CD4-positive, alpha-beta T cell treated with Interleukin-21 for 1 hour (primary cell): ENCODE measurements around the gene COL8A2.

Experiments
- DNase-seq: peaks from one replicate; pipeline ENCODE4 v3.0.0-alpha.2; 2020

COL8A2 gene

DNA sequence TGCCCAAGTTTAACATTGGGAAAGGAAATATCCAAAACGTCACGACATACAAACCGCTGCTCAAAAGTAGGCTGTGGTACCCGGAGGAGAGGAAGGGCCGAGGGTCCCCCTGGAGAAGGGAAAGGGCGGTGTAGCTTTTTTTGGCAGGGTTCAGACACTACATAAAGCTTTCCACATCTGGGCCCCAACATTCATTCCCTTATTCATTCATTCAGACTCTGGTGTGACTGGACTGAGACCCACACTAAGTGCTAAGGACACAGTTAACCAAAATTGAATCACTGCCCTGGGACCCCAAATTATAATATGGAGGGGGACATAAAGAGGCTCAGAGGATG lies 10.3 kb upstream of the COL8A2 start:
- no peak for DNase-seq

DNA sequence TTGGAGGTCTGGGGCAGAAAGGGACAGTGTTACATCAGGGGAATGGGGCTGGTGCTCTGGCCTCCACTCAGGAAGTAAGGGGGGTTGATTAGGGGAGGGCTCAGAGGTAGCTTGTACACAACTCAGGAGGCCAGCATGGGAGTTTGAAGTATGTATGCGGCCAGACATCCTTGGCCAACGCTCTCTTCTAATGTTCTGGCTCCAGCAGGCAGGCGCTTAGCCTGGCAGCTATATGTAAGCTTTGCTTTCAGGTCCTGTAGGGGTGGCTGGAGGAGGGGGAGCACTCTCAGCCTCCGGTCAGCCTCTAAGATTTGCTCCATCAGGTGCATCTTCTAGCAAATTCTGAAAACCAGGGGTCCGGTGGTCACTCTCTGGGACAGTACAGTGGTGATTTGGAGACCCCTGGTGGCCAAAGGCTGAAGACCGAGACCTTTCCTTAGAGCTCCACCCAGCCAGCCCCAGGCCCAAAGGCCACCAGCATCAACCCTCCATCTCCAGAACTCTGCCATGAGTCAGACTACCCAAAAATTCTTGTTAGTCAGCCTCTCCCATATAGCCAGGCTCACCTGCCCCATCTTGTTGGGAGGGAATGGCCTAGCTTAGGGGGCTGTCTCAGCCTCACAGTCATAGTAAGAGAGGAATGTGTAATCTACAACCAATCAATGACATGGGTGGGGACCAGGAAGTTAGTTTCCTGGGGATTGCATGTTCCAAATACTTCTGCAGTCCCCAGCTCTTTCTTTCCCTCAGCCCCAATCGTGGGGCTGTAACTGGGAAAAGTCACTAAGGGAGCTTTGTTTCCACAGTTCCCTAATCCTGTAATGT lies 9.7 kb upstream of the COL8A2 start:
- peak; percentile 34 for DNase-seq

DNA sequence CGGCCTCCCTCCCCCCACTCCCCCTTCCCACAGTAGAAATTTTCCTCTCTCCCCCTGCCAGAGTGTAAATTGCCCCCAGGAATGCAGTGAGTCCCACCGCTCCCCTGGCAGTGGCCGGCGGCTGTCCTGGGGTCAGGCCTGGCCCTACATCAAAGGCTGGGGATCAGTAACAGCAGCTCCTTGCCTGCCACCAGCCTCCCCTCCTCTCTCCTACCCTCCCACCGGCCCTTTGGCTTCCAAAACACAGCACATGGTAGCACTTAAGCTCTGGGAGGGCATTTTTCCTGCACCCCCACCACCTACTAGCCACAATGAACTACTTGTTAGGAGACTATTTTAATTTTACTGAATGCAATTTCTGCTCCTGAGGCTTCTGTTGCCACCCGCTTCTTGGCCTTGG lies 9.0 kb upstream of the COL8A2 start:
- DNase-seq = no peak

DNA sequence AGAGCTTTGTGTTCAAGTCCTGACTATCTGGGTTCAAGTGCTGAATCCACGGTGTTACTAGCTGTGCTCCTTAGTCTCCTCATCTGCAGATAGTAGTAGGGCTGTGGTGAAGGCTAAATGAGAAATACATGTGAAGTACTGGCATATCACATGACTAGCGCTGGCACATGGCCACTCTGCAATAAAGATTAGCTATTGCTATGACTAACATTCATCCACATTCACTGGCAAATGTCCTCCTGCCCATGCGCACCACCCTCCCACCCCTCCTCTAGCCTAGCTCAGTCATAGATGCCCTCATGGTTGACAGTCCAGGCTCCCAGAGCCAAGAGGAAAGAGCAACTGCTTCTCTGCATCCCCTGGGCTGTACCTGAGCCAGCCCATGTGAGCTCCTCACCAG lies 8.5 kb upstream of the COL8A2 start:
- DNase-seq = no peak

DNA sequence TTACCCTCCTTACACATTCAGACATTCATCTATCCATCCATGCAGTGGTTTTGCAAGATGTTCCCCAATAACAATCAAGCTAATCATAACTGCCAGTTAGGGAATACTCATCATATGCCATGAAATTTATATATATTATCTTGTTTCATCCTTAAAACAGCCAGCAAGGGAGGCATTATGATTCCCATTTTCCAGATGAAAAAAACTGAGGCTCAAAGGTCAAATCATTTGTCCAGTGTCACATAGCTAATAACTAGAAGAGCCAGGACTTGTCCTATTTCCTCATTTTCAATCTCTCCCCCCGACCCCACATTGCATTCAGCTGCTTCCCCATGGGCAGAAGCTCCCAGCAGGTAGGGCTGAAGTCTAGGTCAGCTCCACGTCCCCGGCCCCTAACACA lies 7.0 kb upstream of the COL8A2 start:
- no peak for DNase-seq

DNA sequence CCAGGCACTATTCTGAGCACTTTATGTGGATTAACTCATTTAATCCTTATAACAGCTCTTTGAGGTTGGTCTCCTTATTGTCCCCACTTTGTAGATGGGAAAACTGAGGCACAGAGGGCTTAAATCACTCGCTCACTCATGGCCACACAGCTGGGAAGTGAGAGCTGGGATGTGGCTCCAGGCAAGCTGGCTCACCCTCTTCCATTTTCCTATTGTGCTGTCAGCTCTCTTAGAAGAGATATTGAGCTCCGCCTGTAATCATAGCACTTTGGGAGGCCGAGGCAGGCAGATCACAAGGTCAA lies 3.8 kb upstream of the COL8A2 start:
- no peak for DNase-seq

DNA sequence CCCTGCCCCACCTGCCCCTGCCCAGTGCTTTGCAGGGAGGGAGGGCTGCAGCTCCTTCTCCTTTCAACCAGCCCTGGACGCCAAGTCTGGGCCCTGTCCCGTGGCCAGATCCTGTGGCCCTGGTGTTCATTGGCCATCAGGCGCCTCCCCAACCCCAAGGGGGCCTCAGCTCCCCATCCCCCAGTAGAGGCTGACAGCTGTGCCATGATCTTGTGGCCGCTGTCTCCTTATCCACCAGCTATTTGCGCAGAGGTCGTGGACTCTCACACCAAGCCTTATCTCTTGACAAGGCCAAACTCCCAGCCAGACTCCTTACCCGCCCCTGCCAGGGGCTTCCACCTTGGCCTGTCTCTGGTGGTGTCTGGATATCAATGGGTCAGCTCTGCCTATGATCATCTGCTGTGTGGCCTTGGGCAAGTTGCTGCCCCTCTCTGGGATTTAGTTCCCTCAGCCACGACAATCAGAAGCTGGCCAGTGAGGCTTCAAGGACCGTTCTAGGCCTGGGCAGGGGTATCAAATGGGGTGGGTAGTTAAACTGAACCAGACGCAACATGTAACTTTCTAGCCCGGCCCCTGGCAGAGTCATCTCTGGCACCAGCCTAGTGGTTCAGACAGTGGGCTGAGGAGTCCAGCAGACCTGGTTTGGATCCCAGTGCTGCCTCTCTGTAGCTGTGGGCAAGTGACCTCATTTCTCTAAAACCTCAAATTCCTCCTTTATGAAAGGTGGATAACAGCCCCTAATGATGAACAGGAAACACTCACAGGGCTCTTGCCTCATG lies 3.3 kb upstream of the COL8A2 start:
- DNase-seq = no peak

DNA sequence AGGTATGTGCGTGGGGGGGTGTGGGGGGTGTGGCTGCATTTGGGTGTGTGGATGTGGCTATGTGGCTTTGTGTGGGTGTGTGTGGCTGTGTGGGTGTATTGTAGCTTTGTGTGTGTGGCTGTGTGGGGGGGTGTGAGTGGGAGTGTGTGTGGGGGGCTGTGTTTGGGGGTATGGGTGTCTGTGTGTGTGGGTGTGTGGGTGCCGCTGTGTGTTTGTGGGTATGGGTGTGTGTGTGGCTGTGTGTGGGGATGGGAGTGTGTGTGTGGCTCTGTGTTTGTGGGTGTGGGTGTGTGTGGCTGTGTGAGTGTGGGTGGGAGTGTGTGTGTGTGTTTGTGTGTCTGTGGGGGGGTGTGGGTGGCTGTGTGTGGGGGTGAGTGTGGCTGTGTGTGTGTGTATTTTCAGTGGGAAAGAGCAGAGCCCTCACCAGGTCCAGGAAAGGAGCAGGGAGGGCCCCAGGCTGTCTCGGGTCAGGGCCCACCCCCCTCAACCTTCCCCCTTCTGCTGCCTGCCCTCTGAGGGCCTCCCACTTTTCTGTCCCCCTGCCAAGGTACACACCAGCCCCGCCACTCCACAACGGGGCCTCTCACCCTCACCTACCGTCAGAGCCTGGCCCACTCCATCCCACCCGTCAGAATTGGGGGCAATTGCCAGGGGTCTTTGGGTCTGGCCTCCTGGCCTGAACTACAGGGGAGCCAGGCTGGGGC lies 1.9 kb upstream of the COL8A2 start:
- no peak for DNase-seq

DNA sequence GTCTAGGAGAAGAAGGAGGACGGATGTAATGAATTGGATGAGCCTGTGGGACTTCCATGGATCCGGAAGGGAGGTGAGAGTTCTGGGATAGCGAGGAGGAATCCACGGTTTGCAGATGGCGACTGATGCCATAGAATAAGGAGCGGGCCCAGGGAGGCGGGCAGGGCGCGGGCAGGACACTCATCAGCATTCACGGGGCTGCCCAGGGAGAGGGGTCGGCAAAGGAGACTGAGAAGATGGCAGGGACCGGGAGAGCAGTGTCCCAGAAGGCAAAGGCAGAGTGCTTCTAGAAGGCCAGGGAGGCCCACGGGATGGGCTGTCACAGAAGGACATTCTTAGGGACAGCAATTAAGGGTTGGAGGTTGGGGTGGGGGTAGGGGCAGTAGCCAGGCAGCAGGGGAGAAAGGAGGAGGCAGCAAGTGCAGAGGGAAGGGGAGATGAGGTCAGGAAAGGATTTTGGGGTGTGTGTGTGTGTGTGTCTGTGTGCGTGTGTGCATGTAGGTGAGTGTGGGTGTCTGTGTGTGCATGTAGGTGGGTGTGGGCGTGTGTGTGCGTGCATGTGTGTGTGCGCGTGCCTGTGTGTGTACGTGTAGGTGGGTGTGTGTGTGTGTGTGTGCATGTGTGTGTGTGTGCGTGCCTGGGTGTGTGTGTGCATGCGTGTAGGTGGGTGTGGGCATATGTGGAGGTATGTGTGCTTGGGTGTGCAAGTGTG lies 1.1 kb upstream of the COL8A2 start:
- no peak for DNase-seq

DNA sequence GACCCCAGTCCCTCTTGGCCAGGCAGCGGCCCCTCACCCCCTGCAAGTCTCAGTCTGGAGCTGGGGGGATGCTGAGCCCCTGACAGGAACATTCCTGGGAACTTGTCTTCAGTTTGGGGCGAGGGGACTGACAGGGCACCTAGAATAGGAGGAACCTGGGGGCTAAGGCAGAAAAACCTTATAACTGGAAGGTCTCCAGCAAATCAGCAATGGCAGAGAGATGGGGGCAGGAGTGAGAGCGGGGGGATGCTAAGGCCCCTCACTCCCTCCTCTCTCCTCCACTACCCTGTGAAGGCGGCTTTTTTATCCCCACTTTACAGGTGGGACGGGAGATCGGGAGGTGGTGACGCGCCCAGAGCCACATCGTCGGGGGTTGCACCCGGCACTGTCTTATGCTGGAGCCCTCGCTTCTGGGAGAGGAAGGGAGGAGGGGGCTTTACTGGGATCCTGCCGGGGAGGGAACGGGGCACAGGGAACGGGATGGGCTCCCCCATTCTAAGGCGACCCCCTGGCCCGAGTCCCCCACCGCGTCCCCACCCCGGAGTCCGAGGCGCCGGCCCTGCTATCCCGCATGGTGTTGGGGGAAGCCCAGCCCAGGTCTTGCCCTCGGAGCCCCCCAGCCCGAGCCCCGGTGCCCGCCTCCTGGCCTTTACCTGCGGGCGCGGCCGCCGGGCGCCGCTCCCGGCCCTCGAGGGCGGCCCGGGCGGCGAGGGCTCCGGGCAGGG lies 456 bp downstream of the COL8A2 start:
- no peak for DNase-seq

DNA sequence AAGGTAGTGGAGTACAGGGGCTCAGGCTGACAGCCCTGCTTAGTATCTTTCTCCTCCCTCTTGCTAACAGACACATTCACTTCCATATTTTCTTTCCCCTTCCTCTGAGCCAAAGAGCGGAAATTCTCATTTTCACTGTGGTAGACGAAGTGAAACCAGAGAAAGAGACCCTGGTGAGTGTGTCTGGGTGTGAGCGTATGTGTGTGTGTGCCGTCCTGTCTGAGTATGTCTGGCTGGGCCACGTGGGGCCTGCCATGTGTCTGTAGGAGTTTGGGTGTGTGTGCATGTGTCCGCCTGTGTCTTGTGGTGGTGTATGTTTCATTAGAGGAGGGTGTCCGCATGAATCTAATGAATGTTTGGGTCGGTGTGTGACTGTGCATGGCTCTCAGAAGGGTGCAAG lies 1.7 kb downstream of the COL8A2 start:
- peak; percentile 23 for DNase-seq

DNA sequence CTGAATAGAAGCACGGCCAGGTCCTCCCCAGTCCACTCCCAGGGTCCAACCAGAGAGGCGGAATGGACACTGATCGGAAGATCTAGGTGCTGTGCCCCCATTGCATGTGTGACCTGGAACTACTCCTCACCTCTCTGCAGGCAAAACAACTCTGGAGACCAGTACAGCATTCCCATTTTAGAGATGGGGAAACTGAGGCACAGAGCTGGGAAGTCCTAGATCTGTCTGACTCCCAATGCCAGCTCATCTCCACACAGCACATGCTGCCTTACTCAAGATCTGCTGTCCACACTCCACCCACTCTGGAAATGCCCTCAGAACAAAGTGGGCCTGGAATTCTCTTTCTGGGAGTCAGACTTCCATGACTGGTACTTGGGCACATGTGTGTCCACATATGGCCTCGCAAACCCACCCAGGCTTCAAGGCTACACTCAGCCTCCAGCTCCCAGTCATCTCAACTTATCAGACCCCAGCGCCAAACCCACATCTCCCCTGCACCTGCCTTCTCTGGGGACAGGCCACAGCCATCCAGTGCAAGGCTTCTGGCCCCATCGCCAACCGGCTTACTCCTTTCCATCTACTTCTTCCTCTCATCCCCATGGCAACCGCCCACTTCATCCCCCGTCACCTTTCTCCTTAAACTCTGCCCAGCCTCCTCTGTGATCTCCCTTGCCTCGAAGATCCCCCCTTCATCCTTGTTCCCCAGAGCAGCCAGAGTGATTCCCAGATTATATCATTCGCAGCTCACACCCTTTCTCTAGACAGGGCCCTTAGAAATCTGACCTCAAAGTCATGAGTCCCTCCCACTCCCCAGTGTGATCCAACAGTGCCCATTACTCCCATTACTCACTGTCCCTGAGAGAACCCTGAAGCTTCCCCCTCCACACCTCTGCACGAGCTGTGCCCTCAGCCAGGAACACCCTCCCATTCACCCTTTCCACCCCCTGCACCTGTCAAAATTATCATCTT lies 2.7 kb downstream of the COL8A2 start:
- DNase-seq = no peak

DNA sequence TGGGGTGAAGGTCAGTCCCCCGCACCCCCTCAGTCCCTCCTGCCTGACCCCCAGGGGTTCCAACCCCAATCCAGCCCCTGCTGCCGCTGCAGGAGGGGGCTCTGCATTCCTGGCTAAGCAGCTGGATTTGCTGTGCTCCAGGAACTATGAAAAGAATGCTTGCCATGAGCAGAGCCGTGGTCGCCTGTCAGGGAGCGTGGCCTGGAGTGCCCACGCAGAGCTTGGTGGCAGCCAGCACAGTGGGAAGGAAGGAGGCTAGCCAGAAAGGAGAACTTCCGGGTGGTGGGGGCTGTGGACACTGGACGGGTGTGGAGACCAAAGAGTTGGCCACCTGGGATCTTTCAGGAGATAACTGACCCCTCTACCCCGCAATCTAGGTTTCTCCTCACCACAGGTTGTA lies 5.6 kb downstream of the COL8A2 start:
- DNase-seq = no peak

DNA sequence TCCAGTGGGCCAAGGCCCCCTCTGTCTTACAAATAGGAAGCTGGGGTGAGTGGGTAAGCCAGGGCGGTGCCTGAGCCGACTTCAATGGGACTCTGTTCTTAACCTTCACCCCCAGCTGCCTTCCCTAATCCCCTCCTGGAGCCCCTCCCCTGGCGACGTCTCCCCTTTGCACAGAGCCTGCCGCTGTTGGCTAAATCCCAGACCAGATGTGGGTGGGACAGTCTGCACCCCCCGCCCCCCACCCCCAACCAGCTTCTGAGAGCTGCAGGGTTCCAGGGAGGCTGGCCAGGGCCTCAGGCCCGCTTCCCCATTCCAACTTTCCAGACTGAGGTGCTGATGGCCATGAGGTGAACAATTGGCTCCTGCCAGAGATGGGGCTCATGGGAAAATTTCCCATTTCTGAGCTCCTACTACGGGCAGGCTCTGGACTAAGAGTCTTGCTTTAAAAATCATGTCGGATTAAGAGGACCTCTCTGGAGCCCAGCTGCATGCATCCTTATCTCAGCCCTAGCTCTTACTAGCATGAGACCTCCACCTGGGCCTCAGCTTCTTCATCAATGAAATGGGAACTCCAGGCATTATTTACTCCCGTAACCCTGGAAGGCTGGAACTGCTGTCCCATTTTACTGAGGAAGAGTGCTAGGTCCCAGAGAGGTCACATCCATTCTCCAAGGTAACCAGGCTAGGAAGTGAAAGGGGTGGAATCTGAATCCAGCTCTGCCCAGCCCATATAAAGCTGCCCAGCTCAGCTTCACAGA lies 6.4 kb downstream of the COL8A2 start:
- DNase-seq = no peak

DNA sequence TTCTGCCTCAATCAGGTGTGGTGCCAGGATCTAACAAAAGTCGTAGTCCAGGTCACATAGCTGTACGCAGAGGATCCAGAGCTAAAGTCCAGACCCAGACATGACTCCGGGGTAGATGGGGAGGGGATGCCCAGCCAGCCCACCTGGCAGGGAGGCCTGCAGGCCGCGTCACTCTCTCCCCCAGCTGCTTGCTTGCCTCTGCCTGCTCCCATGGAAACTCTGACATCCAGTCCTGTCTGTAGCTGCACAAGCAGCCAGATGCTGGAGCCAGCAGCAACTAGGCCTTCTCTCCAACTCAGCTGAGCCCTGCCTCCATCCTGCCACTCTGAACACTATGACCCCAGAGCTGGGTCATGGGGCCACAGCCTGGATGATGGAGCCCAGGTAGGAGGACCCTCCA lies 8.1 kb downstream of the COL8A2 start:
- DNase-seq = no peak

DNA sequence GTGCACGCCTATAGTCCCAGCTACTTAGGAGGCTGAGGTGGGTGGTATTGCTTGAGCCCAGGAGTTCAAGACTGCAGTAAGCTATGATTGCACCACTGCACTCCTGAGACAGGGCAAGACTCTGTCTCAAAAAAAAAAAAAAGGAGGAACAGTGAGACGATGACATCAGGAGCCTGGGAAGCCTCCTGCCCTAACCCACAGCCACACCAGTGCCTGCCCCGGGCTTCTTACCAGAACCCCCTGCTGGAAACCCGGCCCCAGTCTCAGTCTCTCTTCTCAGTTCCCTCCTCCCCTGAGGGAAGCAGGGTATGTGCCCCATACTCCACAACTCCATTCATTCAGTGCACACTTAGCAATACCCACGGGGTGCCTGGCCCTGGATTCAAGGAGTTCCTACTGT lies 9.1 kb downstream of the COL8A2 start:
- no peak for DNase-seq

DNA sequence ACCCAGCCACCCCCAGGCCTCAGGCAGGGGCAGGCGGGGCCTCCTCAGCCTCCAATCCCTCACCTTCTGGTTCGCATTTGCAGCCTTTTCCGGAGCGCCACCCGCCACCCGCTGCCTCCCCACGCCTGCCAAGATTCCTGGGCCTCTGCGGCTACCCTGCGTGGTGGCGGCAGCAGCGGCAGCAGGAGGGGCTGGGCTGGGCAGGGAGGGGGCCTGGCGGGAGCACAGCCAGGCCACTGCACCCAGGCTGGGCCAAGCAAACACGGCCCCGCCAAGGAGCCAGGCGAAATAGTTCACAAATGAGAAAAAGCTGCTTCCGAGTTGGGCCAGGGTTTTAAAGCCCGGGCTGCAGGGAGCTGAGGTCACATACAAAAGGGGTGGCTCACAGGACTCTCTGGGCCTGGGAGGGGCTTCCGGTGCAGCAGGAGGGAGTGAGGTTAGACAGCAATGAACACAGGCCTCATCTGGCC lies 9.8 kb downstream of the COL8A2 start:
- DNase-seq = no peak

DNA sequence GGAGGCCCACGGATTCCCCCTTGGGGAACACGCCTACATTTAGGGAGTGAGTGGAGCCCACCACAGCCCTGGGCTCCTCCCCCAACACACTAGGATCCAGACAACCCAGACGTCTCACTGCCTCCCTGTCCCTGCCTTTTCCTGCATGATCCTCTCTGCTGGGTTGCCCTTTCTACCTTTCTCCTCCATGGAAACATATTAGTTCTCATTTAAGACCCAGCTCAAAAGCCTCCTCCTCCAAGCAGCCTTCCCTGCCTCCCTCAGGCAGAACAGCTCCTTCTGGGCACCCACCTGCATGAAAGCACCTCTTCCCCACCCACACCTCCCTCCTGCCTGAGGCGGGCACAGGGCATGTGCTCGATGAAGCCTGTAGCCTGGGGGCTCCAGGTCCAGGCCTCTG lies 10.7 kb downstream of the COL8A2 start:
- no peak for DNase-seq

DNA sequence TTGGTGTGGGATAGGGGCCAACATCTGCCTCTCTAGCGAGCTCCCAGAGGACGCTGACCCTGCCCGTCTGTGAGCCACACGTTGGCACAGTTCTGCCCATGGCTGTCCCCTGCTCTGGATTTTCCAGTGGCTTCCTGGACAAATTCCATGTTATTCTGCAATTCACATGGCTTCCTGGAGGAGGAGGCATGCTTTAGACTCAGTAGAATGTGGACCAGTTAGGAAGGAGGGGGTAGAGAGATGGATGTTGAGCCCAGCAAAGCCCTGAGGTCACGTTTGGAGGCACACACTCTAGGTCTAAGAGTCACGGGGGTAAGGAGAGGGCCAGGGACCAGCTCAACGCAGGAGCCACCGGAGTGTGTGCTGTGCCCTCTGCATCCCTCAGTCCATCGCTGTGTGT lies 12.2 kb downstream of the COL8A2 start:
- DNase-seq = no peak

DNA sequence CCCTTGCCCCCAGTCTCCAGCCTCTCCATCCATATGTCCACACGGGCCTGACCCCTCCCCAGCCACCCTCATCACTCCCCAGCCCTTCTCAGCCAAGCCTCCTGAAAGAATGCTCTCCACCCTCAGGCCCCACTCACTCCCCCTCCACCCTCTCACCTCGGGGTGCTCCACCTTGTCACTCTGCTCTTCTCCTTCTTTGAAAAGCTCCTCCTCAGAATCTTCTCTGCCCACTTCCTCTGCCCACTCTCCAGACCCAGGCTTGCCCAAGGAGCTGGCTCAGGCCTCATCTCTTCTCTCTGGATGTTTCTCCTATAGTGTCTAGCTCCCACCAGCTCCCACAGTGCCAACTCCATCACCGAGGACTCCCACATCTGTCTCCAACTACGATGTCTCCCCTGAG lies 13.9 kb downstream of the COL8A2 start:
- DNase-seq = no peak
